Neural cell (in vitro differentiated cells): ENCODE results near the gene RNF212. TPM values are rescaled to one million over a fixed set of nuclear protein-coding genes. Genes with fewer than 3 reads are reported as not detected.

Source experiments
- H2AFZ ChIP-seq: fragments of 200-600, 300-800 bp; sonication (generic), shearing (Covaris generic); 2 replicates; pipeline ENCODE4 v1.6.0; 2014; ENCODE audit warnings: low read depth, mild to moderate bottlenecking, antibody characterized with exemption, low read length, moderate library complexity
- H3F3A ChIP-seq: fragments of 200-600 bp; shearing (Covaris generic); 2 replicates; pipeline ENCODE4 v1.6.1; 2016; ENCODE audit warnings: mild to moderate bottlenecking, moderate library complexity, mixed read lengths, antibody characterized with exemption, low read length; ENCODE audit not compliant: insufficient read depth, poor library complexity, severe bottlenecking
- H3K27ac ChIP-seq: fragments of 200-600, 300-800 bp; sonication (generic), shearing (Covaris generic); 2 replicates; pipeline ENCODE4 v1.5.1; 2014; ENCODE audit warnings: mild to moderate bottlenecking, low read length, moderate library complexity
- H3K27me3 ChIP-seq: fragments of 300-800, 200-600 bp; sonication (generic), shearing (Covaris generic); 2 replicates; pipeline ENCODE4 v1.6.0; 2014; ENCODE audit warnings: mild to moderate bottlenecking, low read depth, low read length, moderate library complexity; ENCODE audit not compliant: insufficient read depth
- H3K36me3 ChIP-seq: fragments of 300-800, 200-600 bp; sonication (generic), shearing (Covaris generic); 2 replicates; pipeline ENCODE4 v1.5.1; 2014; ENCODE audit warnings: mild to moderate bottlenecking, antibody characterized with exemption, low read length, moderate library complexity; ENCODE audit not compliant: insufficient read depth
- H3K4me2 ChIP-seq: fragments of 300-800, 200-600 bp; sonication (generic), shearing (Covaris generic); 2 replicates; pipeline ENCODE4 v1.6.0; 2014; ENCODE audit warnings: mild to moderate bottlenecking, low read length
- H3K4me3 ChIP-seq: fragments of 300-800, 200-600 bp; sonication (generic), shearing (Covaris generic); 2 replicates; pipeline ENCODE4 v1.5.1; 2014; ENCODE audit warnings: mild to moderate bottlenecking, low read length, moderate library complexity
- H3K79me2 ChIP-seq: fragments of 200-600 bp; shearing (Covaris generic); replicated peaks from 2 replicates; pipeline ENCODE4 v1.6.0; 2014; ENCODE audit warnings: mild to moderate bottlenecking, low read length, moderate library complexity; ENCODE audit not compliant: insufficient read depth
- H3K9ac ChIP-seq: fragments of 300-800, 200-600 bp; sonication (generic), shearing (Covaris generic); 2 replicates; pipeline ENCODE4 v1.6.1; 2016; ENCODE audit warnings: mild to moderate bottlenecking, low read length, mixed read lengths
- H3K9me2 ChIP-seq: fragments of 200-600 bp; shearing (Covaris generic); 2 replicates; pipeline ENCODE4 v1.6.1; 2016; ENCODE audit warnings: mild to moderate bottlenecking, low read length, mixed read lengths; ENCODE audit not compliant: insufficient read depth
- H3K9me3 ChIP-seq: fragments of 200-600, 300-800 bp; sonication (generic), shearing (Covaris generic); 2 replicates; pipeline ENCODE4 v1.6.1; 2016; ENCODE audit warnings: mild to moderate bottlenecking, mixed run types, low read length, moderate library complexity, mixed read lengths
- H4K20me1 ChIP-seq: fragments of 200-600 bp; shearing (Covaris generic); 2 replicates; pipeline ENCODE4 v1.6.1; 2016; ENCODE audit warnings: mild to moderate bottlenecking, mixed run types; ENCODE audit not compliant: insufficient read depth
- CTCF ChIP-seq: fragments of 450-650 bp; IDR thresholded peaks from 2 replicates; pipeline ENCODE4 v1.5.1; 2014; ENCODE audit warnings: antibody characterized with exemption, mild to moderate bottlenecking, moderate library complexity; ENCODE audit not compliant: poor library complexity, severe bottlenecking
- EP300 ChIP-seq: fragments of 450-650 bp; conservative IDR thresholded peaks from 2 replicates; pipeline ENCODE4 v1.6.1; 2014; ENCODE audit warnings: antibody characterized with exemption, mild to moderate bottlenecking, moderate library complexity; ENCODE audit not compliant: poor library complexity, severe bottlenecking
- EZH2 ChIP-seq: fragments of 200-600, 300-800 bp; shearing (Covaris generic), sonication (generic); IDR thresholded peaks from 2 replicates; pipeline ENCODE4 v1.6.1; 2014; ENCODE audit warnings: antibody characterized with exemption, low read length, borderline replicate concordance, mild to moderate bottlenecking; ENCODE audit not compliant: insufficient read depth, poor library complexity, severe bottlenecking
- MXI1 ChIP-seq: fragments of 450-650 bp; conservative IDR thresholded peaks from 2 replicates; pipeline ENCODE4 v1.6.1; 2014; ENCODE audit warnings: antibody characterized with exemption, mild to moderate bottlenecking; ENCODE audit not compliant: poor library complexity, severe bottlenecking
- POLR2AphosphoS5 ChIP-seq: IDR thresholded peaks from 2 replicates; pipeline ENCODE4 v1.6.1; 2012
- RAD21 ChIP-seq: fragments of 450-650 bp; conservative IDR thresholded peaks from 2 replicates; pipeline ENCODE4 v1.6.1; 2014; ENCODE audit warnings: antibody characterized with exemption, mild to moderate bottlenecking, moderate library complexity
- REST ChIP-seq: IDR thresholded peaks from 2 replicates; pipeline ENCODE4 v1.6.1; 2012; ENCODE audit warnings: borderline replicate concordance
- SMC3 ChIP-seq: fragments of 450-650 bp; conservative IDR thresholded peaks from 2 replicates; pipeline ENCODE4 v1.6.1; 2014; ENCODE audit warnings: antibody characterized with exemption, mild to moderate bottlenecking, moderate library complexity; ENCODE audit not compliant: poor library complexity
- TAF1 ChIP-seq: IDR thresholded peaks from 2 replicates; pipeline ENCODE4 v1.6.1; 2012; ENCODE audit warnings: low read depth
- polyA plus RNA-seq: library from polyadenylated mRNA; depleted of rRNA; stranded (reverse); fragments of >200 nt; gene quantifications from 2 replicates; pipeline ENCODE4 v1.2.3, GENCODE V29; 2014

RNF212 gene
- polyA plus RNA-seq, 1 donor from 2014 or later: 1.5 TPM

- no peak overlapping the region for H3K9ac ChIP-seq
- H2AFZ ChIP-seq: no peak overlapping the region
- H3K27ac ChIP-seq: no peak overlapping the region
- TF ChIP-seq EP300: no peak
- no peak for TF ChIP-seq POLR2AphosphoS5
- no peak for TF ChIP-seq TAF1
- no peak for TF ChIP-seq SMC3
- no peak for TF ChIP-seq CTCF
- TF ChIP-seq REST: no peak
- no peak for TF ChIP-seq EZH2
- H3K27me3 ChIP-seq: no peaks in the 10 kb centered on the region
- H3K9me2 ChIP-seq: no peaks in the 10 kb centered on the region
- no peaks in the 10 kb centered on the region for H3F3A ChIP-seq
- no peaks in the 10 kb centered on the region for H3K36me3 ChIP-seq
- H3K4me2 ChIP-seq: no peak overlapping the region
- no peaks in the 10 kb centered on the region for H3K9me3 ChIP-seq
- H3K79me2 ChIP-seq: no peaks in the 10 kb centered on the region
- H4K20me1 ChIP-seq: no peaks in the 10 kb centered on the region
- H3K4me3 ChIP-seq: no peak overlapping the region
These were observed 9.1 kb upstream of the RNF212 start for GRCh38 chr4:1122505-1122904.

GRCh38 chr4:1116838-1117237 lies 3.5 kb upstream of the RNF212 start:
- Histone ChIP-seq H3K27me3 (no peaks in the 10 kb centered on the region), H3K27ac (no peak overlapping the region), H3F3A (no peaks in the 10 kb centered on the region), H3K9me2 (no peaks in the 10 kb centered on the region), H3K4me2 (no peak overlapping the region), H3K9me3 (no peaks in the 10 kb centered on the region), H3K79me2 (no peaks in the 10 kb centered on the region), H4K20me1 (no peaks in the 10 kb centered on the region), H3K36me3 (no peaks in the 10 kb centered on the region), H3K4me3 (no peak overlapping the region), H2AFZ (no peak overlapping the region), H3K9ac (no peak overlapping the region)
- TF ChIP-seq EZH2 (no peak), POLR2AphosphoS5 (no peak), REST (no peak), EP300 (no peak), CTCF (no peak), TAF1 (no peak), RAD21 (no peak), SMC3 (no peak), MXI1 (no peak)
